Tibial nerve (tissue), 4 donors: Measurements from ENCODE around the gene ATP4A.

Source experiments
- CTCF ChIP-seq, 5 experiments: fragments of 200-600 bp in 3 of 5; fragments of 450-650 bp in 2 of 5; sonication (generic) in 3 of 5; IDR thresholded peaks; one replicate each; pipeline ENCODE4 v1.5.1; 2016 to 2019; ENCODE audit warnings: antibody characterized with exemption in 5 of 5, mild to moderate bottlenecking in 3 of 5, moderate library complexity in 2 of 5
- EP300 ChIP-seq, 2 donors: sonication (generic); formaldehyde crosslinking; IDR thresholded peaks; one replicate each; pipeline ENCODE4 v1.6.1; 2017; ENCODE audit warnings: antibody characterized with exemption in 2 of 2, mild to moderate bottlenecking in 1 of 2
- POLR2A ChIP-seq, 2 donors: fragments of 450-650 bp; IDR thresholded peaks; one replicate each; pipeline ENCODE4 v1.6.1; 2017; ENCODE audit warnings: antibody characterized with exemption in 2 of 2, mild to moderate bottlenecking in 2 of 2, moderate library complexity in 2 of 2

DNA sequence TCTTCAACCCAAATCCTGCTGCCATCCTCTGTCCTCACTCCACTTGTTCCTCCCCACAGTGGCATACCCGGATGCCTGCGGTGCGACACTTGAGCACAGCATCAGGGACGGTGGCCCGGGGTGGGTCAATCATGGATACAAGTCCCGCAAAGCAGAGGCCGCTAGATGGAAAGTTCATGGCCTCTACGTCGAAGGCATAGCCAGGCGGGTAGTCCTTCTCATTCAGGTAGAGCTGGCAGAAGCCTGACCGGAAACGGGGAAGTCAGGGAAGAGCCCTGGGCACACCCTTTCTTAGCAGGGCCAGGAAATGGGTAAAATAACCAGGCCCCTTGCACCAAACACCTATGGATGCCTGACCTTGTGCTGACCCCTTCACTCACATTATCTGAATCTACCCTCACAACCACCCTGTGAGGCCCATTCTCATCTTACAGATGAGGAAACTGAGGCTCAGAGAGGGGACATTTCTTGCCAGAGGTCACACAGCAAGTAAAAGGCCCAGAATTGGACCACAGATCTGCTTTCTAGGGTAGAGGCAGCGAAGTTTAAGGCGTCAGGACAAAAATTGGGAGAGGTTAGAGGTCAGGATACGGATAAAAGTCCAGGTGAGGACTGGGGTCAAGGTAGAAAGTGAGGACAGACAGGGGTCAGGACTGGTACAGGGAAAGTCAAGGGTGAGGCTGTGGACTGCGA, 6.5 kb downstream of the ATP4A start:
- TF ChIP-seq CTCF (IDR thresholded peaks at IDR 0.05): no peak
- TF ChIP-seq POLR2A (IDR thresholded peaks at IDR 0.05): no peak
- no peak for TF ChIP-seq EP300 (IDR thresholded peaks at IDR 0.05)
